HL-60 (cell line): ENCODE data around the gene FOXP2.

ENCODE experiments used
- CTCF ChIP-seq: IDR thresholded peaks from one replicate; pipeline ENCODE4 v1.5.1; 2011; ENCODE audit warnings: low read length, control low read depth, inconsistent platforms; ENCODE audit not compliant: insufficient read depth
- GABPA ChIP-seq: IDR thresholded peaks from 2 replicates; pipeline ENCODE4 v1.6.1; 2012; ENCODE audit warnings: low read depth
- POLR2AphosphoS5 ChIP-seq: IDR thresholded peaks from 2 replicates; pipeline ENCODE4 v1.6.1; 2012; ENCODE audit warnings: low read depth
- REST ChIP-seq: IDR thresholded peaks from 2 replicates; pipeline ENCODE4 v1.6.1; 2012; ENCODE audit warnings: low read depth; ENCODE audit not compliant: insufficient replicate concordance
- SPI1 ChIP-seq: IDR thresholded peaks from 2 replicates; pipeline ENCODE4 v1.6.1; 2012; ENCODE audit warnings: low read depth, mild to moderate bottlenecking, borderline replicate concordance

GRCh38 chr7:114419441-114420272 is 5.0 kb downstream of the FOXP2 start:
- no peak for TF ChIP-seq CTCF
- TF ChIP-seq GABPA: no peak
- no peak for TF ChIP-seq REST
- no peak for TF ChIP-seq POLR2AphosphoS5
- TF ChIP-seq SPI1: no peak
